Heart left ventricle (tissue), 16 donors: ENCODE results near the gene ASIC2. TPM values are rescaled to one million over a fixed set of nuclear protein-coding genes. Genes with fewer than 3 reads are reported as not detected.

Experiments used
- ATAC-seq, 4 donors: fragments of 200-7000 bp; cut with Tn5 transposase; one replicate each; pipeline ENCODE4 v1.9.1; 2020 to 2022; ENCODE audit warnings: moderate library complexity in 4 of 4, mild to moderate bottlenecking in 3 of 4, moderate number of reproducible peaks in 1 of 4
- DNase-seq, 5 donors: peaks; one replicate each; pipeline ENCODE4 v3.0.0-alpha.2; 2020
- H3K27ac ChIP-seq, 12 donors: fragments of 200-600 bp; sonication (generic) in 4 of 12; one replicate each; pipeline versions ENCODE4 v1.5.0 to v1.8.0; 2016 to 2022; ENCODE audit warnings: mild to moderate bottlenecking in 2 of 12
- H3K27me3 ChIP-seq, 9 donors: fragments of 200-600 bp; sonication (generic) in 2 of 9; one replicate each; pipeline versions ENCODE4 v1.5.1 to v1.8.0; 2016 to 2022; ENCODE audit warnings: mild to moderate bottlenecking in 3 of 9
- H3K36me3 ChIP-seq, 9 donors: fragments of 200-600 bp; sonication (generic) in 2 of 9; one replicate each; pipeline versions ENCODE4 v1.5.0 to v1.8.0; 2018 to 2022; ENCODE audit warnings: mild to moderate bottlenecking in 2 of 9
- H3K4me1 ChIP-seq, 12 donors: fragments of 200-600 bp; sonication (generic) in 4 of 12; one replicate each; pipeline versions ENCODE4 v1.5.0 to v1.8.0; 2016 to 2022; ENCODE audit warnings: mild to moderate bottlenecking in 3 of 12
- H3K4me3 ChIP-seq, 12 donors: fragments of 200-600 bp; sonication (generic) in 4 of 12; one replicate each; pipeline versions ENCODE4 v1.5.0 to v1.8.0; 2017 to 2022; ENCODE audit warnings: mild to moderate bottlenecking in 9 of 12, moderate library complexity in 4 of 12
- H3K9me3 ChIP-seq, 12 donors: fragments of 200-600 bp; sonication (generic) in 4 of 12; one replicate each; pipeline versions ENCODE4 v1.5.0 to v1.8.0; 2016 to 2022; ENCODE audit warnings: mild to moderate bottlenecking in 1 of 12
- POLR2A ChIP-seq, 2 donors: fragments of 450-650 bp; IDR thresholded peaks; one replicate each; pipeline ENCODE4 v1.6.1; 2017; ENCODE audit warnings: antibody characterized with exemption in 2 of 2, mild to moderate bottlenecking in 2 of 2, moderate library complexity in 2 of 2
- WGBS, 4 donors: extraction: QIAGEN DNeasy Blood & Tissue Kit in 2 of 4; methylation state at CpG; one replicate each; pipeline versions ENCODE4 v1.1.5 to v1.1.7; 2013 to 2018; 5-methylcytosine and 5-hydroxymethylcytosine counted together
- intact Hi-C, 10 donors: fragments of 100-400 bp; cut with DNase I; formaldehyde crosslinking; loops; one replicate each; pipeline versions ENCODE4 v1.11.1 to v1.14.2; 2022
- polyA plus RNA-seq, 2 donors: library from polyadenylated mRNA; stranded (reverse); fragments of 200-250 nt; gene quantifications; one replicate each; pipeline ENCODE4 v1.2.3, GENCODE V29; 2013
- total RNA-seq, 9 donors: library from RNA; depleted of rRNA in 2 of 9; stranded (reverse); fragments of >200 nt in 2 of 9; fragmentation: NEBNext Ultra II Directional in 3 of 9; extraction: Animal tissue kit (Norgen Biotek cat#: 25700) in 3 of 9; gene quantifications; one replicate each; pipeline versions ENCODE4 v1.1.0 to v1.2.4, GENCODE V29; 2016 to 2023
- TF ChIP-seq, protein P1 (sequence below), 12 donors: fragments of 200-600 bp; sonication (generic) in 4 of 12; IDR thresholded peaks; one replicate each; pipeline versions ENCODE4 v1.5.0 to v1.8.0; 2018 to 2022; ENCODE audit warnings: antibody characterized with exemption in 12 of 12, mild to moderate bottlenecking in 5 of 12
- donor health status: ischemic (EF 13 %, LVEDD 7.1; RV severe dilation, severe dysfunction).
- donor health status: healthy with polysubstance abuse.
- donor health status: DM: no; HTN: yes; CAD: no.
- donor health status: DM: no; HTN: no; CAD: no.
- donor health status: ischemic (EF 25% LVEDD 6.9; RV normal size, moderate dysfunction).
- donor health status: ischemic (EF 25% LVEDD 5.7; RV mildly dilated, moderate dysfunction).
- donor health status: healthy.
- donor health status: DM: yes; HTN: yes; CAD: no.
- donor health status: ischemic (EF 35%, LVEDD 5.7; RV mildly dilated, moderate dysfunction).
- donor health status: nonischemic (EF 11% LVEDD 7.7; RV severe dilation, severe dysfunction).
- donor health status: DM: yes; HTN: yes; CAD: no.
- donor health status: PGD.
- donor health status: ischemic (EF 29% LVEDD 5.4; RV normal size, mild dysfunction).
- donor health status: nonischemic (EF 23%, LVEDD 6.1; RV moderate dilation, normal function).

Gene ASIC2
- total and polyA plus RNA-seq, 11 donors: 1.1 TPM; not detected in 10

DNA sequence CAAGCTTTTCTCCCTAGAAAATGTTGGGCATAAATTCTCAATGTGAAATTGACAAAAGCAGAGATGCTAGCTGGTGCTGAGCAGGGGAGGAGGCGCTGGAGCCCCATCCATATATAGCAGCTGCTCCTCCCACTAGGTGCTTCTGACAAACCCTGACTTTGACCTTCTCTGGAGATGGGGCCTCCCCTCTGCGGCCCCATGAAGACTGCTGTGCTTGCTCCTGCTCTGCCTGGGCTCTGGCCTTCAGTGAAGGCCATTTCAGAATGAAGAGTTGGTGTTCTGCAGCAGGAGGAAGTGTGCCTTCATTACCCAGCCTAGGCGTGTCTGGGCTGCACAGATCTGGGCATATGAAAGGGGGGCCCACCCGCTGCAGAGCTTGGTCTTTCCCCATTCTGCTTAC lies 29.7 kb downstream of the ASIC2 start:
- TF ChIP-seq POLR2A (IDR thresholded peaks at IDR 0.05): no peak
- TF ChIP-seq, protein P1, sequence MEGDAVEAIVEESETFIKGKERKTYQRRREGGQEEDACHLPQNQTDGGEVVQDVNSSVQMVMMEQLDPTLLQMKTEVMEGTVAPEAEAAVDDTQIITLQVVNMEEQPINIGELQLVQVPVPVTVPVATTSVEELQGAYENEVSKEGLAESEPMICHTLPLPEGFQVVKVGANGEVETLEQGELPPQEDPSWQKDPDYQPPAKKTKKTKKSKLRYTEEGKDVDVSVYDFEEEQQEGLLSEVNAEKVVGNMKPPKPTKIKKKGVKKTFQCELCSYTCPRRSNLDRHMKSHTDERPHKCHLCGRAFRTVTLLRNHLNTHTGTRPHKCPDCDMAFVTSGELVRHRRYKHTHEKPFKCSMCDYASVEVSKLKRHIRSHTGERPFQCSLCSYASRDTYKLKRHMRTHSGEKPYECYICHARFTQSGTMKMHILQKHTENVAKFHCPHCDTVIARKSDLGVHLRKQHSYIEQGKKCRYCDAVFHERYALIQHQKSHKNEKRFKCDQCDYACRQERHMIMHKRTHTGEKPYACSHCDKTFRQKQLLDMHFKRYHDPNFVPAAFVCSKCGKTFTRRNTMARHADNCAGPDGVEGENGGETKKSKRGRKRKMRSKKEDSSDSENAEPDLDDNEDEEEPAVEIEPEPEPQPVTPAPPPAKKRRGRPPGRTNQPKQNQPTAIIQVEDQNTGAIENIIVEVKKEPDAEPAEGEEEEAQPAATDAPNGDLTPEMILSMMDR (IDR thresholded peaks at IDR 0.05): no peak
- DNase-seq (no peak), ATAC-seq (no peak)
- intact Hi-C loops: loop anchor here in 1 of 10 donors (10.0 kb wide), 1 partner anchor 59 kb away; no protein-coding TSS in a partner anchor
- peaks cover 0 to 38% (median 0%) of the 10 kb centered on the region in 9 donors for H3K27me3 ChIP-seq
- no peaks in the 10 kb centered on the region for H3K4me1 ChIP-seq
- no peaks in the 10 kb centered on the region for H3K36me3 ChIP-seq
- WGBS, 4 donors: 73 to 86% (median 80%) methylated on average over 4 of the region's 4 CpGs
- H3K4me3 ChIP-seq: no peak overlapping the region
- H3K9me3 ChIP-seq: no peaks in the 10 kb centered on the region
- H3K27ac ChIP-seq: no peak overlapping the region

GRCh38 chr17:33262266-33263123 lies 30.6 kb downstream of the ASIC2 start:
- H3K27ac ChIP-seq: no peak overlapping the region
- no peak for TF ChIP-seq POLR2A (IDR thresholded peaks at IDR 0.05)
- TF ChIP-seq, protein P1 (IDR thresholded peaks at IDR 0.05): no peak
- intact Hi-C loops: loop anchor here in 1 of 10 donors (10.0 kb wide), 1 partner anchor 58 kb away; no protein-coding TSS in a partner anchor
- no peak for DNase-seq
- H3K9me3 ChIP-seq: no peaks in the 10 kb centered on the region
- ATAC-seq: no peak
- 66 to 81% (median 74%) methylated on average over 6 of the region's 6 CpGs for WGBS, 4 donors
- no peaks in the 10 kb centered on the region for H3K36me3 ChIP-seq
- peaks cover 0 to 44% (median 0%) of the 10 kb centered on the region in 9 donors for H3K27me3 ChIP-seq
- no peak overlapping the region for H3K4me3 ChIP-seq
- no peaks in the 10 kb centered on the region for H3K4me1 ChIP-seq

GRCh38 chr17:33261820-33262219 lies 31.3 kb downstream of the ASIC2 start:
- Histone ChIP-seq H3K4me1 (no peaks in the 10 kb centered on the region), H3K36me3 (no peaks in the 10 kb centered on the region), H3K27ac (no peak overlapping the region), H3K4me3 (no peak overlapping the region), H3K9me3 (no peaks in the 10 kb centered on the region), H3K27me3 (peaks cover 0 to 47% (median 0%) of the 10 kb centered on the region in 9 donors)
- DNase-seq (no peak), ATAC-seq (no peak)
- TF ChIP-seq, protein P1 (IDR thresholded peaks at IDR 0.05): no peak
- TF ChIP-seq POLR2A (IDR thresholded peaks at IDR 0.05): no peak
- intact Hi-C loops: loop anchor here in 1 of 10 donors (10.0 kb wide), 1 partner anchor 57 kb away; no protein-coding TSS in a partner anchor
- 61 to 78% (median 73%) methylated on average over 6 to 10 of the region's 10 CpGs for WGBS, 4 donors

GRCh38 chr17:33260638-33261037 lies 32.5 kb downstream of the ASIC2 start:
- Histone ChIP-seq H3K27ac (no peak overlapping the region), H3K9me3 (no peaks in the 10 kb centered on the region), H3K4me3 (no peak overlapping the region), H3K27me3 (peaks cover 0 to 53% (median 2%) of the 10 kb centered on the region in 9 donors), H3K4me1 (no peaks in the 10 kb centered on the region), H3K36me3 (no peaks in the 10 kb centered on the region)
- ATAC-seq (peak in 1 of 4 donors; percentile 32), DNase-seq (no peak)
- intact Hi-C loops: loop anchor here in 1 of 10 donors (10.0 kb wide), 1 partner anchor 56 kb away; no protein-coding TSS in a partner anchor
- TF ChIP-seq POLR2A (IDR thresholded peaks at IDR 0.05): no peak
- TF ChIP-seq, protein P1 (IDR thresholded peaks at IDR 0.05): no peak
- WGBS, 4 donors: 48 to 57% (median 54%) methylated on average over 10 of the region's 10 CpGs
